ENCODE results near the gene IFI27L2. TPM values are rescaled to one million over a fixed set of nuclear protein-coding genes. Genes with fewer than 3 reads are reported as not detected.

The IFI27L2 gene
- total RNA-seq, 1 donor from 2014 or later, result 171 TPM

DNA sequence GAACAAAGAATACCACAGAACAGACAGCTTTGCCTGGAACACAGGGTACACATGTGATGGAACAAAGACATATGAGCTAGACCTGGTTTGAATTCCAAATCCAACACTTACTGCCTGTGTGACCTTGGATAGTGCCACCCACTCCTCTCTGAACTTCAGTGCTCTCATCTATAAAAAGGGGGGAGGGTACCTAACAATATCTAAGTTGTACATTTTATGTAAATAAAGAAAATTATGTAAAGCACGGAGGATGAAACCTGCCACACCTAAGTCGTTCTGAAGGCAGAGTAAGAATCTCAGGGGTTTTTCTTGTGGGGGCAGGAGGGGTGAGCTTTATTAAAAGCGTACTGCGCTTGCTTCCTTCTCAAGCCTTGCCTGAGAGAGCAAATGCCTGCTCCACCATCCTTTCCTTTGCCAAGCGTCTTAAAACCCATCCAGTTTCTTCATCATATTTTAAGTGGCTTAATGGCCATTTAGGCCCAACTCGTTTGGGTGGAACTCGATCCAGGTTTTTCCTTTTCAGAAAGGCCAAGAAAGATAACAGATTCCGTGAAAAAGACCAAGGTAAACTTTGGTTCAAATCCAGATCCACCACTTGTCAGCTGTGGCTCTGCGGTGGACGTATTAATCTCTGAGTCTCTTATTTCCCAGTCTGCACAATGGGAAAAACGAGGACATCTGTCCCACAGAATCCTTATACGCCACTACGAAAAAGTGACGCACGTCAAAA is 49.3 kb downstream of the IFI27L2 start:
- H3K4me3 ChIP-seq, result peak overlapping the region; percentile 88 to 94
- H3K36me3 ChIP-seq, result peaks cover 5 to 14% of the 10 kb centered on the region in 2 donors
- H3K4me1 ChIP-seq, result peaks cover 51% of the 10 kb centered on the region
- intact Hi-C loops (cut with DNase I), result no loop called here
- TF ChIP-seq POLR2A (IDR thresholded peaks at IDR 0.05), result no peak
- TF ChIP-seq POLR2AphosphoS5 (IDR thresholded peaks at IDR 0.05; ENCODE audit: insufficient read depth in 1 of 2, low read depth in 1 of 2), result no peak
- TF ChIP-seq, protein P1, sequence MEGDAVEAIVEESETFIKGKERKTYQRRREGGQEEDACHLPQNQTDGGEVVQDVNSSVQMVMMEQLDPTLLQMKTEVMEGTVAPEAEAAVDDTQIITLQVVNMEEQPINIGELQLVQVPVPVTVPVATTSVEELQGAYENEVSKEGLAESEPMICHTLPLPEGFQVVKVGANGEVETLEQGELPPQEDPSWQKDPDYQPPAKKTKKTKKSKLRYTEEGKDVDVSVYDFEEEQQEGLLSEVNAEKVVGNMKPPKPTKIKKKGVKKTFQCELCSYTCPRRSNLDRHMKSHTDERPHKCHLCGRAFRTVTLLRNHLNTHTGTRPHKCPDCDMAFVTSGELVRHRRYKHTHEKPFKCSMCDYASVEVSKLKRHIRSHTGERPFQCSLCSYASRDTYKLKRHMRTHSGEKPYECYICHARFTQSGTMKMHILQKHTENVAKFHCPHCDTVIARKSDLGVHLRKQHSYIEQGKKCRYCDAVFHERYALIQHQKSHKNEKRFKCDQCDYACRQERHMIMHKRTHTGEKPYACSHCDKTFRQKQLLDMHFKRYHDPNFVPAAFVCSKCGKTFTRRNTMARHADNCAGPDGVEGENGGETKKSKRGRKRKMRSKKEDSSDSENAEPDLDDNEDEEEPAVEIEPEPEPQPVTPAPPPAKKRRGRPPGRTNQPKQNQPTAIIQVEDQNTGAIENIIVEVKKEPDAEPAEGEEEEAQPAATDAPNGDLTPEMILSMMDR (IDR thresholded peaks at IDR 0.05), result no peak
- H3K27ac ChIP-seq, result peak overlapping the region; percentile 94
- H3K27me3 ChIP-seq, result no peaks in the 10 kb centered on the region
- no peak for DNase-seq (ENCODE audit: extremely low spot score in 2 of 2)
- no peaks in the 10 kb centered on the region for H3K9me3 ChIP-seq

DNA sequence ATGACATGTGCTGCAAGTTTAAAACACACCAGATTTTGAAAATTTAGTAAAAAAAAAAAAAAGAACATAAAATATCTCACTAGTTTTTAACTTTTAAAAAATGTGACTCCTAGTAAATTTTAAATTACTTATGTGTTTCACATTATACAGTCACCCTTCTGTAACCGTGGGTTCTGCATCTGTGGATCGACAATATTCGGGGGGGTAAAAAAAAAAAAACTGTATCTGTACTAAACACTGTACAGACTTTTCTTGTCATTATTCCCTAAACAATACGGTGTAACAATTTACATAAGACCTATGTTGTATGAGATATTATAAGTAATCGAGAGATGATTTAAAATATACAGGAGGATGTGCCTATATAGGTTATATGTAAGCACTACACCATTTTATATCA is 51.6 kb downstream of the IFI27L2 start:
- no peaks in the 10 kb centered on the region for H3K27me3 ChIP-seq
- no peak overlapping the region for H3K27ac ChIP-seq
- intact Hi-C loops (cut with DNase I), result no loop called here
- peaks cover 51% of the 10 kb centered on the region for H3K4me1 ChIP-seq
- no peaks in the 10 kb centered on the region for H3K9me3 ChIP-seq
- DNase-seq (ENCODE audit: extremely low spot score in 2 of 2), result no peak
- TF ChIP-seq POLR2A (IDR thresholded peaks at IDR 0.05), result no peak
- TF ChIP-seq, protein P1 (IDR thresholded peaks at IDR 0.05), result no peak
- no peak for TF ChIP-seq POLR2AphosphoS5 (IDR thresholded peaks at IDR 0.05; ENCODE audit: insufficient read depth in 1 of 2, low read depth in 1 of 2)
- peak overlapping the region; percentile 88 to 94 for H3K4me3 ChIP-seq
- H3K36me3 ChIP-seq, result peaks cover 5 to 19% of the 10 kb centered on the region in 2 donors

Other genes with a start within 250 kb of the IFI27L2 start
- gene FAM181A, start 202.3 kb downstream of the IFI27L2 start, total RNA-seq, result not detected
- gene ASB2, start 153.0 kb downstream of the IFI27L2 start, total RNA-seq, result 24.1 TPM
- gene CCDC197, start 132.3 kb downstream of the IFI27L2 start, total RNA-seq, result not detected
- gene OTUB2, start 103.3 kb downstream of the IFI27L2 start, total RNA-seq, result 1.7 TPM
- 109 TPM for gene DDX24, start 48.4 kb downstream of the IFI27L2 start, total RNA-seq
- gene IFI27L1, start 48.3 kb downstream of the IFI27L2 start, total RNA-seq, result 18.9 TPM
- 209 TPM for gene IFI27, start 18.9 kb downstream of the IFI27L2 start, total RNA-seq
- gene PPP4R4, start 44.7 kb upstream of the IFI27L2 start, total RNA-seq, result 6.1 TPM
- not detected for gene SERPINA10, start 163.7 kb upstream of the IFI27L2 start, total RNA-seq
- gene SERPINA6, start 193.7 kb upstream of the IFI27L2 start, total RNA-seq, result not detected
- not detected for gene SERPINA2, start 237.1 kb upstream of the IFI27L2 start, total RNA-seq

Data from vagina (tissue), 2 donors.